Endothelial cell of umbilical vein (primary cell): ENCODE measurements around the gene HSP90AB1. TPM values are rescaled to one million over a fixed set of nuclear protein-coding genes. Genes with fewer than 3 reads are reported as not detected.

ENCODE experiments used
- BruUV-seq: library from RNA; stranded (reverse); fragments of 400-500 nt; replicated peaks from 2 replicates; lab custom pipeline; 2021; lab: Mats Ljungman, UMichigan
- CTCF ChIA-PET: fragments of 300-600, 350-600 bp; sonication (Branson Sonifier 250); formaldehyde crosslinking; loops from one replicate; lab custom pipeline; 2021; ENCODE audit warnings: antibody characterized with exemption, inconsistent platforms; lab: Charles Lee
- POLR2A ChIA-PET: fragments of 300-600, 350-600 bp; sonication (Branson Sonifier 250); formaldehyde crosslinking; loops from one replicate; lab custom pipeline; 2021; ENCODE audit warnings: antibody characterized with exemption, inconsistent platforms; lab: Charles Lee
- DNase-seq: peaks from one replicate; pipeline ENCODE4 v3.0.0-alpha.2; 2011; ENCODE audit warnings: low read depth, low spot score
- FAIRE-seq: peaks from 2 replicates; lab custom pipeline; 2011; peaks lifted over from hg19 to GRCh38; lab: Jason Lieb, UNC
- H2AFZ ChIP-seq: 2 replicates; pipeline ENCODE4 v1.6.0; 2012; ENCODE audit warnings: low read depth, low read length, control low read depth, inconsistent platforms
- H3K27ac ChIP-seq: 2 replicates; pipeline ENCODE4 v1.5.1; 2011; ENCODE audit warnings: low read depth, mild to moderate bottlenecking, control low read depth, low read length, moderate library complexity; ENCODE audit not compliant: insufficient read depth
- H3K27me3 ChIP-seq, 2 experiments: 2 replicates each; pipeline versions ENCODE4 v1.6.0 to v1.6.1; 2011; ENCODE audit warnings: low read length in 2 of 2, mixed read lengths in 1 of 2; ENCODE audit not compliant: control insufficient read depth in 2 of 2, insufficient read depth in 2 of 2
- H3K36me3 ChIP-seq, 2 experiments: 2 replicates in 1 of 2; 3 replicates in 1 of 2; pipeline ENCODE4 v1.5.1; 2011; ENCODE audit warnings: low read length in 2 of 2, mild to moderate bottlenecking in 1 of 2, moderate library complexity in 1 of 2; ENCODE audit not compliant: control insufficient read depth in 2 of 2, insufficient read depth in 2 of 2; ENCODE audit errors: extremely low read depth in 1 of 2
- H3K4me1 ChIP-seq: 3 replicates; pipeline ENCODE4 v1.5.1; 2011; ENCODE audit warnings: mild to moderate bottlenecking, low read length; ENCODE audit not compliant: control insufficient read depth, insufficient read depth; ENCODE audit errors: extremely low read depth
- H3K4me2 ChIP-seq: 2 replicates; pipeline ENCODE4 v1.6.1; 2011; ENCODE audit warnings: low read length, control low read depth, mixed read lengths; ENCODE audit not compliant: insufficient read depth
- H3K4me3 ChIP-seq, 3 experiments: fragments of 200-600 bp in 1 of 3; sonication (generic), shearing (Covaris generic) in 1 of 3; replicated peaks in 1 of 3; 2 replicates each; pipeline ENCODE4 v1.5.1; 2011 to 2016; ENCODE audit warnings: control low read depth in 3 of 3, low read length in 3 of 3, mild to moderate bottlenecking in 2 of 3, inconsistent platforms in 1 of 3, low read depth in 1 of 3, moderate library complexity in 1 of 3; ENCODE audit not compliant: insufficient read depth in 1 of 3
- H3K79me2 ChIP-seq: 2 replicates; pipeline ENCODE4 v1.6.0; 2012; ENCODE audit warnings: low read length, inconsistent platforms; ENCODE audit not compliant: control insufficient read depth, insufficient read depth
- H3K9ac ChIP-seq: replicated peaks from 2 replicates; pipeline ENCODE3; 2011; ENCODE audit warnings: low read length, control low read depth; ENCODE audit not compliant: insufficient read depth; ENCODE audit errors: extremely low read depth
- H3K9me1 ChIP-seq: replicated peaks from 3 replicates; pipeline ENCODE4 v1.6.0; 2011; ENCODE audit warnings: mild to moderate bottlenecking, low read length; ENCODE audit not compliant: control insufficient read depth, insufficient read depth; ENCODE audit errors: extremely low read depth
- H3K9me3 ChIP-seq: replicated peaks from 2 replicates; pipeline ENCODE4 v1.5.1; 2012; ENCODE audit warnings: low read length, inconsistent platforms; ENCODE audit not compliant: control insufficient read depth, insufficient read depth
- H4K20me1 ChIP-seq: replicated peaks from 2 replicates; pipeline ENCODE3; 2011; ENCODE audit warnings: mild to moderate bottlenecking, low read length; ENCODE audit not compliant: control insufficient read depth, insufficient read depth; ENCODE audit errors: extremely low read depth
- CTCF ChIP-seq, 2 donors: IDR thresholded peaks; 1 replicate in 1 of 2; 2 replicates in 1 of 2; pipeline ENCODE4 v1.5.1; 2011; ENCODE audit warnings: low read length in 2 of 2, mild to moderate bottlenecking in 2 of 2, moderate library complexity in 2 of 2, control low read depth in 1 of 2, inconsistent platforms in 1 of 2, low read depth in 1 of 2; ENCODE audit not compliant: insufficient read depth in 1 of 2; ENCODE audit errors: extremely low read depth in 1 of 2
- EZH2 ChIP-seq: IDR thresholded peaks from 2 replicates; pipeline ENCODE4 v1.6.1; 2012; ENCODE audit warnings: borderline replicate concordance, low read depth, mild to moderate bottlenecking, moderate library complexity, low read length, inconsistent platforms; ENCODE audit not compliant: severe bottlenecking
- FOS ChIP-seq: IDR thresholded peaks from 2 replicates; pipeline ENCODE4 v1.6.1; 2011; ENCODE audit warnings: mild to moderate bottlenecking, low read length, moderate library complexity, borderline replicate concordance; ENCODE audit not compliant: insufficient read depth
- GATA2 ChIP-seq: IDR thresholded peaks from 2 replicates; pipeline ENCODE4 v1.7.0; 2011; ENCODE audit warnings: low read depth, mild to moderate bottlenecking, moderate library complexity, mixed read lengths, low read length; ENCODE audit not compliant: insufficient read length, insufficient read depth
- JUN ChIP-seq: IDR thresholded peaks from 2 replicates; pipeline ENCODE4 v1.6.1; 2011; ENCODE audit warnings: borderline replicate concordance, low read depth; ENCODE audit not compliant: insufficient read length, insufficient read depth
- MAX ChIP-seq: IDR thresholded peaks from 2 replicates; pipeline ENCODE4 v1.6.1; 2011; ENCODE audit not compliant: insufficient read depth, insufficient read length
- MYC ChIP-seq: IDR thresholded peaks from one replicate; pipeline ENCODE4 v1.6.1; 2011; ENCODE audit warnings: mild to moderate bottlenecking, low read depth, low read length
- POLR2A ChIP-seq: IDR thresholded peaks from 2 replicates; pipeline ENCODE4 v1.6.1; 2012; ENCODE audit warnings: low read depth, mild to moderate bottlenecking, control low read depth, low read length
- POLR2AphosphoS5 ChIP-seq: IDR thresholded peaks from 2 replicates; pipeline ENCODE4 v1.6.1; 2012; ENCODE audit warnings: low read depth, mild to moderate bottlenecking, control low read depth, low read length, moderate library complexity; ENCODE audit not compliant: insufficient read depth
- dilution Hi-C: fragments of 300-500 bp; cut with MboI; formaldehyde crosslinking; loops from one replicate; pipeline ENCODE4 v1.15.0; 2019; ENCODE audit warnings: low sequenced_read_pairs; ENCODE audit not compliant: extremely low pct_ligation_motif_present
- intact Hi-C: fragments of 100-400 bp; cut with micrococcal nuclease; formaldehyde crosslinking; loops from one replicate; pipeline ENCODE4 v1.10.0; 2022
- polyA plus RNA-seq, 4 experiments: library from polyadenylated mRNA; depleted of rRNA in 3 of 4; stranded (reverse) in 3 of 4; unstranded in 1 of 4; fragments of >200 nt; gene quantifications; 2 replicates each; pipeline versions ENCODE4 v1.2.1 to v1.2.3, GENCODE V29; 2011 to 2012; ENCODE audit warnings: missing spikeins in 1 of 4
- total RNA-seq: library from RNA; stranded (reverse); gene quantifications from 2 replicates; pipeline ENCODE4 v1.2.3, GENCODE V29; 2021

Gene HSP90AB1
- total and polyA plus RNA-seq, 2 donors (not counting 3 experiments of a cell fraction or from before 2014, with no cell fraction given), result 824 to 1,201 TPM

- intact Hi-C loops, result no loop called here
- peaks cover 9% of the 10 kb centered on the region for H3K4me1 ChIP-seq
- no peak for DNase-seq
- TF ChIP-seq CTCF (IDR thresholded peaks at IDR 0.05; ENCODE audit: extremely low read depth in 1 of 2, insufficient read depth in 1 of 2, low read depth in 1 of 2, low read length in 2 of 2) (no peak), MYC (no peak), POLR2AphosphoS5 (no peak), MAX (no peak), POLR2A (no peak), FOS (no peak), GATA2 (no peak), JUN (no peak), EZH2 (no peak)
- no peak overlapping the region for H3K27ac ChIP-seq
- no peaks in the 10 kb centered on the region for H3K79me2 ChIP-seq
- POLR2A ChIA-PET, result no interaction called here
- H2AFZ ChIP-seq, result no peak overlapping the region
- no peak overlapping the region for H3K9ac ChIP-seq
- H3K4me2 ChIP-seq, result no peak overlapping the region
- H3K4me3 ChIP-seq, result no peak overlapping the region
- BruUV-seq, result no TSS peak
- peaks cover 32 to 61% of the 10 kb centered on the region in 2 experiments for H3K27me3 ChIP-seq
- FAIRE-seq, result no peak
- dilution Hi-C loops, result no loop called here
- H3K9me1 ChIP-seq, result no peaks in the 10 kb centered on the region
- H4K20me1 ChIP-seq, result no peaks in the 10 kb centered on the region
- no peaks in the 10 kb centered on the region for H3K9me3 ChIP-seq
- H3K36me3 ChIP-seq, result no peaks in the 10 kb centered on the region
- CTCF ChIA-PET, result no interaction called here
Measured at GRCh38 chr6:44271914-44272313, 25.0 kb downstream of the HSP90AB1 start.
